Stimulated activated CD8-positive, alpha-beta memory T cell treated with anti-CD3 and anti-CD28 coated beads, Interleukin-7, amount 100 ng/mL, for 1 hour (primary cell): ENCODE results near the gene NDUFA6.
"Not testable (repeated sequence)": the region's sequence is repeated elsewhere in the genome, so short reads cannot be mapped to it uniquely, and the experiment has no call there.

Experiments
- DNase-seq, 2 donors: peaks; one replicate each; pipeline ENCODE4 v3.0.0-alpha.2; 2020; ENCODE audit warnings: low read depth in 2 of 2

Gene NDUFA6

DNA sequence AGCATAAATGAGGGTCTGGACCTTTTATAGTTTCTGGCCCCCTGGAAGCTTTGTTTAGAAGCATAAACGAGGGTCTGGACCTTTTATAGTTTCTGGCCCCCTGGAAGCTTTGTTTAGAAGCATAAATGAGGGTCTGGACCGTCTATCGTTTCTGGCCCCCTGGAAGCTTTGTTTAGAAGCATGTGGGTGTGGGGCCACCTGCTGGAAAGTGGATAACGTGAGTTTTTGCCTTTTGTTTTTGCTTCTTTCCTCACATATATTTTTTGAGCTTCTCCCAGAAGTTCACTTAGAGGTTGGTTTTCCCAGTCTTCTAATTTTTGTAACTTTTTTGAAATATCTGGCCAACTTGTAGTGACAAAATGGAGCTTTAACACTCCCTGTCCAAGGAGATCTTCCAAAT, 22.2 kb upstream of the NDUFA6 start:
- DNase-seq = not testable (repeated sequence)

DNA sequence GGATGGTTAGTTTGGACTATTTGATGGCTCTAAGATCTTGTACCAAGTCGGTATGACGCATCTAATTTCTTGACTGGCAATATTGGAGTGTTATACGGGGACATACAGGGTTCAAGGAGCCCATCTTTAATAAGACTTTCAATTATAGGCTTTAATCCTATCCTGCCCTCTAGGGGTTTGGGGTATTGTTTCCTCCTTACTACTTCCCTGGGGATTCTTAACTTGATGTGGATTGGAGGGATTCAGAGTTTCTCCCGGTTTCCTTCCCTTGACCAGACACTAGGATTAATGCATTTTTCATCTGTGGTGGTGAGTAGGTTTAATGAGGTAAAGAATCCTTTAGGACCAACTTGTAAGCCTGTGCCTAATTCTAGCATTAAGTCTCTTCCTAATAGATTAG, 21.2 kb upstream of the NDUFA6 start:
- no peak for DNase-seq

DNA sequence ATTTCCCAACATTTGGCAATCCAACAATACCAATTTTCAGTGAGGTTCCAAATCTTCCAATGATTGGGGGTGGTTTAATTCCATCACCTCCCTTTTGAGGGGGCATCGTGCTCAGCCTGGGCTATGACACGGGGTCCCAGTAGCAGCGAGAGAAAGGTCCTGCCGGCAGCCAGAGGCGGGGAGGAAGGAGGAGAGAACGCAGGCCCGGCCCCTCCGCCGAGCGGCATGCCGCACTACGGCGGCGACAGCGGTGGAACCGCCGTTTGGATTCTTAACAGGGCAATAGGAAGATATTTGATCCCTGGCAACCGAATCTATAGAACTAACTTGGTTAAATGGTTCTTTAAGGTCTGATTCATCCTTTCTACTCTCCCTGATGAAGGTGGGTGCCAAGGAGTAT, 18.3 kb upstream of the NDUFA6 start:
- no peak for DNase-seq

DNA sequence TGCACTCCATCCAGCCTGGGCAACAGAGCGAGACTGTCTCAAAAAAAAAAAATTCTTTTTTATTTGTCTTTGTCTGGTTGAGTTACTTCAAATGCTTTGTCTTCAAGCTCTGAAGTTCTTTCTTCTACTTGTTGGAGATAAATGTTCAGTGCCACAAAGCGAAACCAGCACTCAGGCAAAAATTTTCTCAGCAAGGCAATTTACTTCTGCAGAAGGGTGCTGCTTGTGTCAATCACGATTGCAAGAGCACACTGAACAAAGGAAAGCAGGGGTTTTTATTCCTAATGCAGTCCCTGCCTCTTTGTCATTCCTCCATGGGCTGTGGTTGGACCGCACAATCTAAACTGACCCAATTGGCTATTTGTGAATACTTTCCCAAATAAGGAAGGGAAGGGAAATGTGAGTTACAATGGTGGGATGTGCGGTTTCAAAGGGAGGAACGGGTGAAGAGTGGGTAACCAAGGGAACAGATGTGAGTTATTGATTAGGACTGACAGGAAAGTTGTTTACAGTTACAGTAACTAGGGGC, 13.8 kb upstream of the NDUFA6 start:
- DNase-seq = not testable (repeated sequence)

DNA sequence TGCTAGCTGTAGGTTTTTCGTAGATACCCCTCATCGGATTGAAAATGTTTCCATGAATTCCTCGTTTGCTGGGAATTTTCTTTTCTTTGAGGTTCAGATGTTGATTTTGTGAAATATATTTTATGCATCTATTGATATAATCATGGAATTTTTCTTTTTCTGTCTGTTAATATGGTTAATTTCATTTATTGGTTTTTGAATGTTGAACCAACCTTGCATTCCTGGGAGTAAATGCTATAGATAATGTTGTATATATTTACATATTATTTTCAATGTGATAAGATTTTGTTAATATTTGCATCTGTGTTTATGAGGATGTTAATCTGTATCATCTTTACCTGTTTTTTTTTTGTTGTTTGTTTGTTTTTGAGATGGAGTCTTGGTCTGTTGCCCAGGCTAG, 10.6 kb upstream of the NDUFA6 start:
- DNase-seq = no peak

DNA sequence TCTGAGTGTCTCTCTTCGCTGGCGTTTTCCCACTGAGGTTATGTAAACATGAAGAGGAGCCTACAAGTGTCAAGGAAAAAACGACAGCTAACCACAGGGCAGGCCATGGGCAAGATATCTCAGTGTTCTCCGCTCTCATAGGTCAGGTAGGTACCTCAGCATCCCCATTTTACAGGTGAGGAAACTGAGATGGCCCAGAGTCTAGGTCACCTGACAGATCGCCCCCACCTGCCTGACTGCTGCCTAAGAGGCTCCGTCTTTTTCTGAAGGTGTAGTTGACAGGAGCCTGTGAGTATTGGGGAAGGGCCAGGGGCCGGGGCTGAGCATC, 847 bp upstream of the NDUFA6 start:
- DNase-seq = no peak

DNA sequence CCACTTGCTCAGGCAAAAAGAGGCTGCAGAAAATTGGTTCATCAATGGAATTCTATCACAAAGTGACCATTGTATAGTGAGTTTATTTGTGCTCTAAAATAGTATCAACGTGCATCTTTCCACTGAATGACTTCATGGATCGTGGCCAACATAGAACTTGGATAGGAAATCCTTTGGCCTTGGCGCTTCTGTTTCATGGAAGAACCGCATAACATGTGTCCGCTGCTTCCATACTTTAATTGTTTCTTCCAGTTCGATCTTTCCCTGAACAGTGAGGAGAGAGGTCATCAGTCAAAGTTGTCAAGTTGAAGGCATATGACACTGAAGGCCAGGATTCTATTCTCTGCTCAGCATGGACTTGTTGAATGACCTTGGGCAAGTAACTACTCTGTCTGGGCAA, 4.5 kb downstream of the NDUFA6 start:
- DNase-seq = no peak

DNA sequence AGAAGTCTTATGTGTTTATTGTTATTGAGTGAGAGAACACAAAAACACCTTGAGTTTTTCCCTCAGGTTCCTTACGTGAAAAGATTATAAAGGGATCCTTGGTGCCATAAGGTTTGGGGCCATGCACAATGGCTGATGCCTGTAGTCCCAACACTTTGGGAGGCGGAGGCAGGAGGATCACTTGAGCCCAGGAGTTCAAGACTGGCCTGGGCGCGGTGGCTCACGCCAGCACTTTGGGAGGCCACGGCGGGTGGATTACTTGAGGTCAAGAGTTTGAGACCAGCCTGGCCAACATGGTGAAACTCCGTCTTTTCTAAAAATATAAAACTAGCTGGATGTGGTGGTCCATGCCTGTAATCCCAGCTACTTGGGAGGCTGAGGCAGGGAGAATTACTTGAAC, 5.7 kb downstream of the NDUFA6 start:
- no peak for DNase-seq

DNA sequence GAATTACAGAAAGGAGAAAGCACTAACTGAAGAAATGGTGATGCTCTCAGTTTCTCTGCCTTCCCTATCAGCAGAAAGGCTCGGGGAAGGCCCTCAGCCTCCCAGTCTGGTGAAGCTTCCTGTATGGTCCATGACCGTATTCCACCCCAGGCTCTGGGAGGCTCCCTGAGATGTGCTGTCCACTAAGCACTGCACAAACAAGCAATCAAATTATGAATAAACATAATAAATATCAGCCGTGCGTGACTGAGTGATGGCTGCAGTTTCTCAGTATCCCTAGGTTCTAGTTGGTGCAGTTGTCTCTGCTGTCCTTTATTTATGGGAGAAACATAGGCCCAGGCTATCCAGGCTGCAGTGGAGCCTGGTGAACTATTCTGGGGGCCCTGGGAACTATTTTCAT, 7.5 kb downstream of the NDUFA6 start:
- DNase-seq = no peak

DNA sequence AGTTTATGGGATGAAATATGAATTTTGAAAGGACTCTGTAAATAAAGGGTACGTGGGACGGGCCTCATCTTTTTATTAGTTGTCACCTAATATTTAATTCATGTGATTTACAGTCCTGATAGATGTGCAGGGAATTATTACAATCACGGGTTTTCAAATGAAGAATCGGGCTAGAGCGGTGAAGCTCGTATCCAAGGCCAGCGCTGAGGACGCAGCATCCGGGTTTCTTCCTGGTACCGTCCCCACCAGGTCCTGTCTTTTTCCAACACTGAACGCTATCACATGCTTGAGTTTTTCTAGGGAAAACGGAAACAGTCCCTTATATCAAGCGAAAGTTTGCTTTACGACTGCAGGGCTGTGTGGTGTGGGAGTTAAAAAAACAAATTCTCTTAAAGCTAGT, 10.3 kb downstream of the NDUFA6 start:
- no peak for DNase-seq

DNA sequence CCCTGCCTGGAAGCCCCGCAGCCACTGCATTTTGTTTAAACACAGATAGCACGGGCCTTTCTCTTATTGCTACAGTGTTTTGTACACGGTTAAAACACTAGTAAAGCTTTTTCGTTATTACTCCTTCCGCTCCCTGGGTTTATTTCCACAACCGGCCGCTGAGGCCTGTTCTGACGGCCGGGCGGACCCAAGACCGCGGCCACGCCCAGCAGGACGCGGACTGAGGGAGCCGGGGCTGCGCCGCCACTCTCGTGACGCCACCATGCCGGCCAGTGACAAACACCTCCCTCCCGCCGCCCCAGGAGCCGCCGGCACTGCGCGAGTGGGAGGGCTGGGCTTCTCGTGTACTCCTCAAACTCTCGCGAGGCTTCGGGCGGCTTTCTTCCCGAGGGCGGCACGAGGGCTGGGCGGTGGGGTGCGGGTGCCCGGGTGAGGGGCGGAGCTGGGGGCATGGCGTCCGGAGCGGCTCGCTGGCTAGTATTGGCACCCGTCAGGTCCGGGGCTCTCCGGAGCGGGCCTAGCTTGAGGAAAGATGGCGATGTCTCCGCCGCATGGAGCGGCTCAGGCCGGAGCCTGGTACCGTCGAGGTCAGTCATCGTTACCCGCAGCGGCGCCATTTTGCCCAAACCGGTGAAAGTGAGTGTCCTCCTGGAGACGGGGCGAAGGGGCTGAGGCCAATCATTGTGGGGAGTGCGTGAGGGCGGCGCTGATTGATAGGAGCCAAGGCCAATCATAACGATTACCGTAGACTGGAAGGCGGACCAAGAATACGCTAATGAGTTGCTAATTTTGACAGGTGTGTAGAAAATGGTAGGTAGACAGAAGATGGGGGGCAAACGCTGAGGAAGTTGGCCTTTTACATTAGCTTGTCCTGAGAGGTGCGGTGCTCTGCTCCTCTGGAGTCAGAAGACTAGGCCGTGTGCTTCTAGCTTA, 11.0 kb downstream of the NDUFA6 start, which contains the start of gene SMDT1:
Gene SMDT1 (plus strand): TSS at position 382 of the 933 bp plus-strand sequence. CDS start 69 bp downstream, at position 451.
- DNase-seq = peak; percentile 95 to 96

DNA sequence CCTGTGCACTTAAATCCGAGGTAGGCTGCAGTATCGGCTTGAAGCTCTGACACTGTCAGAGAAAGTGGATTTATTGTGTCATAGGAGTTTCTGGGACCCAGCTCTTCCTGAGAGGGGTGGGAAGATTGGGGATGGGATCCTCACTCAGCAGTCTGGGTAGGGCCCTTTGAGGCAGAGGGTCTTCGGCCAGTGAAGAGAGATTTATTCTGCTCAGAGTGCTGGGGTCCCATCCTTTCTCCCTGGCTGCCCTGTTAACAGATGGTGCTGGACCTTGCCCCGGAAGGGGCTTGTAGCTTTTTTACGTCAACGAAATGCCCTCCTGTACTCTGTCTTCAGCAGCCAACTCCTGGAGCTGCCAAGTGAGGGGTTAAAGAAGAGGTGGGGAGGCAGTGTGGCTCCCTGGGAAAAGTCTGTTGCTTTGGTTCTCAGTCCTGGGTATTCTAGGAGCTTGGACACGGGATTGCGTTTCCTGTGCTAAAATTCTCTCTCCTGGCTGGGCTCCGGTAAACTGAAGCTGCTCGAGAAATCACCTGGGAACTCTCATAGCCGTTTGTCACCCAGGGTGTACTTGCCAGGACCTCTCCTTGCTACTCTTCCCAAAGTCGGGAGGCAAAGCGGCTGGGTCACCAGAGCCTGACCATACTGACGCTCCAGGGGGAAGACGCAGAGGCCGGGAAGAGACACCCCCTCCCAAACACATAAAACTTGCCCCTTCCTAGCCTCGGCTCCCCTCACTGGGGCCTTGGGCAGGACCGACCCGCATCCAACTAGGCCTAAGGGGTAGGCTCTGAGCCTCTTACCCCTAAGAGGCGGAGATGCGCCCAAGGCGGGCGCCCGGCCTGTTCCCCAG, 11.9 kb downstream of the NDUFA6 start:
- no peak for DNase-seq

DNA sequence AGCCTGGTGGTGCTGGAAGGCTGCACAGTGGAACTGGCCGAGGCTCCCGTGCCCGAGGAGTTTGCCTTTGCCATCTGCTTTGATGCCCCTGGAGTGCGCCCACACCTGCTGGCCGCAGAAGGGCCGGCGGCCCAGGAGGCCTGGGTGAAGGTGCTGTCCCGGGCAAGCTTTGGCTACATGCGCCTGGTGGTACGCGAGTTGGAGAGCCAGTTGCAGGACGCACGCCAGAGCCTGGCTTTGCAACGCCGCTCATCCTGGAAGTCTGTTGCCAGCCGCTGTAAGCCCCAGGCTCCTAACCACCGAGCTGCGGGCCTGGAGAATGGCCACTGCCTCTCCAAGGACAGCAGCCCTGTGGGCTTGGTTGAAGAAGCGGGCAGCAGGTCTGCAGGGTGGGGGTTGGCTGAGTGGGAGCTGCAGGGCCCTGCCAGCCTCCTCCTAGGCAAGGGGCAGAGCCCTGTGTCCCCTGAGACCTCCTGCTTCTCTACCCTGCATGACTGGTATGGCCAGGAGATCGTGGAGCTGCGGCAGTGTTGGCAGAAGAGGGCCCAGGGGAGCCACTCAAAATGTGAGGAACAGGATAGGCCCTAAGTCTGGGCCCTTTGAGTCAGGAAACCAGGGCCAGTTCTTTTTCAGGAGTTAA, 13.0 kb downstream of the NDUFA6 start:
- DNase-seq = no peak

DNA sequence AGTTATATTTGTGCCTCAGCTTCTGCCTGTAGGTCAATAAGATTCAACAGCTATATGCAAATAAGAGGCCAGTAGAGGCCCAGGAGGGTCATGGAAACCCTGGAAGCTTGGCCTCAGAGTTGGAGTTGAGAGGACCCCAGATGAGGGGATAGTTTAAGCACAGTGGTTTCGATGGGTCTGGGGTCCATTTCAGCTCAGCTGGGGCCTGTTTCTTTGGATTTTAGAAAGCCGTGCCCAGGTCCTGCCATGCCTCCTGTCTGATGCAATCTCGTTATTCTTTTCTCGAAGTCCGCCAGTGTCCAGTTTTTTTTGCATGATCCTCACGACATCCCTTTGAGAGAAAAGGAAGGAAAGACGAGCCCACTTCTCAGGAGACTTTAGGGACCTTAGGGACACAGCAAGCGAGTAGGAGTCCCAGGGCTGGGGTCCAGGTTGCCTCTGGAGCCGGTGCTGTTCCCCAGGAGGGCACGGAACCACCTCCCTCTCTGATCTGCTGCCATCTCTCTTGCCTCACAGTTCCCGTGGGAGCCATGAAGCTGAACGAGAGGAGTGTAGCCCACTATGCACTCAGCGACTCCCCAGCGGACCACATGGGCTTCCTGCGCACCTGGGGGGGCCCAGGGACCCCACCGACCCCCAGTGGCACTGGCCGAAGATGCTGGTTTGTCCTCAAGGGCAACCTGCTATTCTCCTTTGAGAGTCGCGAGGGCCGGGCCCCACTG, 13.6 kb downstream of the NDUFA6 start:
- DNase-seq = no peak

DNA sequence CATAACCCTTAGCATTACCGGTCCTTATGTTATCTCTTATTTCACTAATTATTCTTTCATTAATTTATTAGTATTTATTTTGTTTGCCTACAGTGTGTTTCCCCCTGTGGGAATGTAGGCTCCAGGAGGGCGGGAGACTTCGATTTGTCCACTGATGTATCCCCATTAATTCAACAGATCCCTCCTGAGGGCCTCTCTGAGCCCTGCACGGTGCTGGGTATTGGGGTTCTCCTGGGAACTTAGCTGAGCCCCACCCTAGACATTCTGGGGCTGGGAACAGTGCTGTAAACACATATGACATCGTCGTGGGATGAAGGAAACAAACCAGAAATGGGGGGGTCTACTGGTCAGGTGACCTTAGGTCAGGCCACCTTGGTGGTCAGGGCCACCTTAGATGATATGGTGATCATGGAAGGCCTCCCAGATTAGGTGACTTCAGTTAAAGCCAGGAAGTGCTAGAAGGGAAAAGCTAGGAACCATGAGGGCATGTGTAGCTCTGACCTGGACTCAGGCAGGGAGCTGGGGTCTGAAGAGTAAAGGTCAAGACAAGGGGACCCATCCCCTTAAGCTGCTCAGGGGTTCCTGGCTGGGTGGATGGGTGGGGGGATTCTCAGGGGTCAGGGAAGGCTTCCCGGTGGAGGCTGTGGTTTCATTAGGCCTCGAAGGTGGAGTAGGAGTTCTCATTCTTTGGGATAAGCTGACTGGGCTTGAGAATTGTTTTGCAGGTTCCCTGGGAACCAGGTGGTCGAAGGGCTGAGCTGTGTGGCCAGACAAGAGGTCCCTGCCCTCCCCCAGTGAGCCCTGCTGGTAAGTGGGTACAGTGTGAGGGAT, 15.5 kb downstream of the NDUFA6 start:
- no peak for DNase-seq

DNA sequence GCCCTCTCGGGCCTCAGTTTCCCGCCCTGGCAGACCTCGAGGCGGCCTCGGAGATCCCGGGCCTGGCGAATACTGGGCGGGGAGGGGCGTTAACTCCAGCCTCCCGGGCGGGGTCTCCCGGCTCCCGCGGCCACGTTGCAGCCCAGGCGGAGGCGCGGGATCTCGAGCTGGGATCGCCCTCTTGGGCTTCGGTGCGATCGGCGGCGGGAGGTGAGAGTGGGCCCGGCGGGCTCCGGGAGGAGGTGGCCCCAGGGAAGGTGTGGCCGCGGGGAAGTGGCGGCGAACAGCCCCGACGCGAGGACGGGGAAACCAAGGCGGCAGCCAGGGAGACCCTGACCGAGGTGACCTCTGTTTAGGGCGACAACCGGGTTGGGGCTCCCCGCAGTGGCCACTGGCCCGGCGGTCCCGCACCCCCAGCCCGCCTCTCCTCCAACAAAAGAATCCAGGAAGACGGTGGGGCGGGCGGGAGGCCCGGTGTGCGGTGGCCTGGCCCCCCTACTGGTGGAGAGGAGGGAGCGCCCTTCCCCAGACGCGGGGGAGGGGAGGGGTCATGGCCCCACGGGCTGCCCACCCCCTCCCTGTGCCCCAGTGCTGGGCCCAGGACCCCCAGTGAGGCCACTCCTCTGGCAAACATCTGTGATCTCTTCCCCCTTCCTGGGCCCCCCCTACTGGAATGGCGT, 16.3 kb downstream of the NDUFA6 start, which contains the start of gene PHETA2:
Gene PHETA2 (plus strand): TSS at position 117 of the 680 bp plus-strand sequence. CDS start 3,046 bp downstream, outside the sequence.
- DNase-seq = no peak

DNA sequence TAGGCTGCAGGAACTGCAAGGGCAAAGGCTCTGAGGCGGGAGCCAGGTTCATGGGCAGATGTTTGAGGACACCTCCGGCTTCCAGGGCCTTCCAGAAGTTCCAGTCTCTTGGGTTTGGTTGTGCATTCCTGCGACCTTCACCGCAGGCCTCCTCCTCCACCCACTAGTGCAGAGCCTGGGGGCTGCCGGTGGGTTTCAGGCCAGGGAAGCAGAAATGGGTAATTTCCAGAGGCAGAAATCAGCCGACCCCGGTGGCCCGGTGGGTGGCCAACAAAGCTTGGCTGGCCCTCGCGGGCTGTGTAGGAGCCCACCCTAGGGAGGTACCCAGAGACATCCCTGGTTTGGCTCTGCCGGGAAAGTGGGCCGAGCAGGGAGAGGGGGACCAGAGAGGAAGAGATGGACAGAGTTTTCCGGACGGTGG, 16.9 kb downstream of the NDUFA6 start:
- no peak for DNase-seq

DNA sequence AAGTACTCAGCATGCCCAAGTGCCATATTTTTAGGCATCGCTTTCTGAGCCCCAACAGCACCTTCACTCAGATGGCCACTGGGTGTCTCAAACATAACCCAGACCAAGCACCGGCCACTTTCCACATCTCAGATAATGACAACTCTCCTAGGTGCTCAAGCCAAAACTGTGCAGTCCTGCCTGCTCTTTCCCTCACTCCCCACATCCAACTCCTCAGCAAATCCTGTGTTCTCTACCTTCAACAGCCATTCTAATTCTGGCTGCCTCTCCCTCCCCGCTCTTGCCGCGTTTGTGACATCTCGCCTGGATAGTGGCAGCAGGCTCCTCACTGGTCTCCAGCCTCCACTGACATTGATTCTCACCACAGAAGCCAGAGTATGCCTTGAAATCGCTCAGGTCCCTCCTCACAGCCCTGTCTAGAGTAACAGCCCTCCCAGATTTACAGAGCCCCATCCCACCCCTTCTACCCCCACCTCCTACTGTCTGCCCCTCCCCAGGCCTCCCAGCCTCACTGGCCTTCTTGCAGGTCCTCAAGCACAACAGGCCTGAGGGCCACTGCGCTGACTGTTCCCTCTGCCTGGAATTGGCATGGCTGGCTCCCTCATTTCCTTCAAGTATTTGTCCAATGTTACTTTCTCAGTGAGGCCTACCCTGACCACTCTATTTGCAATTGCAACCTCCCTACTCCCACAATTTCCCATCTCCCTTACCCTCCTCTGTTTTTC, 17.8 kb downstream of the NDUFA6 start:
- DNase-seq = no peak

DNA sequence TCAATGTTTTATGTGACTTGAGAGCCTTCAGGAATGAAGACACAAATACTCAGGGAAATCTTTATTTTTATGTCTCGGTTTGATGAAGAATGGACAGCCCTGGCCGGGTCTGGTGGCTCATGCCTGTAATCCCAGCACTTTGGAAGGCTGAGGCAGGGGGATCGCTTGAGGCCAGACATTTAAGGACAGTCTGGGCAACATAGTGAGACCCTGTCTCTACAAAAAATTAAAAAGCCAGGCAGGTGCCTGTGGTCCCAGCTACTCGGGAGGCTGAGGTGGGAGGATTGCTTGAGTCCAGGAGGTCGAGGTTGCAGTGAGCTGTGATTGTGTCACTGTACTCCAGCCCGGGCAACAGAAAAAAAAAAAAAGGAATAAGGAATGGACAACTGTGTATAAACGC, 19.1 kb downstream of the NDUFA6 start:
- not testable (repeated sequence) for DNase-seq
